GM18499 (cell line): ENCODE data around the gene PMM2.
"Not testable (repeated sequence)": the region's sequence is repeated elsewhere in the genome, so short reads cannot be mapped to it uniquely, and the experiment has no call there.

Experiments
- ATAC-seq: cut with Tn5 transposase; IDR thresholded peaks from one replicate; pipeline ENCODE4 v1.9.1; 2021; ENCODE audit warnings: moderate number of reproducible peaks; ENCODE audit not compliant: insufficient read depth, unreplicated experiment

Gene PMM2

DNA sequence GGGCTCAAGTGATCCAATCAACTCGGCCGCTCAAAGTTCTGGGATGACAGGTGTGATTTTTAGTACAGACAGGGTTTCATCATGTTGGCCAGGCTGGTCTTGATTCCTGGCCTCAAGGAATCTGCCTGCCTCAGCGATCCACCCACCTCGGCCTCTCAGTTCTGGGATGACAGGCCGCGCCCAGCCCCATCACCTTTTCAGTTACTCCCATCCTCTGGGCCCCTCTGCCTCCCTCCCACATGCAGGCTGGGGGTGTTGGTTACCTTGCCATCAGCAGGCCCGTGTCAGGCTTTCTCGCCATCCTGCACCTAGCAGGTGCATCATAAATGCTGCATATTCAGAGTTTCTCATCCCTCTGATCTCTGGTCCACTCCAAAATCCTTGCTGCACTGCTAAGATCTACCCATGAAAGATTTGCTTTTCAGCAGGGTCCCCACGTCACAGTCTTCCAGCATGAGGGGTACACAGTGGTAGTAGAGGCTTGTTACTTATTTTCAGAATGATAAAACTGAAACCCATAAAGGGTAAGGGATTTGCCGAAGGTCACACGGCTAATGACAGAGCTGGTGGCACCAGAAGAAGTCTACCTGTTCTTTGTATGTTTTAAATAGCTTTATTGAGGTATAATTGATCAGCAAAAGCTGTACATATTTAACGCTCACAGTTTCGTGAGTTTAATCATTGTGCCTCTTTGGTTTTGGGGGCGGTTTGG is 16.6 kb downstream of the PMM2 start:
- no peak for ATAC-seq

DNA sequence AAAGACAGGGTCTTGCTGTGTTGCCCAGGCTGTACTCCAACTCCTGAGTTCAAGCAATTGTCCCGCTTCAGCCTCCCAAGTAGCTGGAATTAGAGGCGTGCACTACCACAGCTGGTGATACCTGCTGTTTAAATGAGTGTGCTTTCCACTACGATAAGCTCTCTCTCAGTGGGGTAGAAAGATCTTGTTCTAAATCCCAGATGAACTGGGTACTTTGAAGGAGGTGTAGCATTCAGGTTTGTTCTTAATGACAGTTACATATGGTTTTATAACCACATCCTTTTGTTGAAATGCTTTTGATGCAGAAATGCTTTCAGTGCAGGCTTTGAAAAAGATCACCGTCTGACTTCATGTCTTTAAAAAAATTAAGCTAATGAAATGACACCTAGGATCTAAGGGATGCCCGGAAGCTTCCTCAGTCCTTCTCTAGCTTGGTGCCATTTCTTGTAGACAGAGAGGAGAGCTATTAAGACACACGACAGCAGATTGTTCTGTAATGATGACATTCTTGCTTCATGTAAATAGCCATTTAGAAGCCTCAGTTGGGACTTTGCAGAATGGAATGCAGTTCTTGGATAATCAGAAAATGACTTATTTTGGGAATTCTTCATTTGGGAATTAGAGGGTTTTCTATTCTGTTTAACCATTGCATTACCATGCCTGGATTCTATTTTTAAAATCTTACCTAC is 19.5 kb downstream of the PMM2 start:
- no peak for ATAC-seq

- ATAC-seq = no peak
These were observed 21.0 kb downstream of the PMM2 start for GRCh38 chr16:8818504-8819270.

GRCh38 chr16:8819411-8820034 is 21.9 kb downstream of the PMM2 start:
- no peak for ATAC-seq

DNA sequence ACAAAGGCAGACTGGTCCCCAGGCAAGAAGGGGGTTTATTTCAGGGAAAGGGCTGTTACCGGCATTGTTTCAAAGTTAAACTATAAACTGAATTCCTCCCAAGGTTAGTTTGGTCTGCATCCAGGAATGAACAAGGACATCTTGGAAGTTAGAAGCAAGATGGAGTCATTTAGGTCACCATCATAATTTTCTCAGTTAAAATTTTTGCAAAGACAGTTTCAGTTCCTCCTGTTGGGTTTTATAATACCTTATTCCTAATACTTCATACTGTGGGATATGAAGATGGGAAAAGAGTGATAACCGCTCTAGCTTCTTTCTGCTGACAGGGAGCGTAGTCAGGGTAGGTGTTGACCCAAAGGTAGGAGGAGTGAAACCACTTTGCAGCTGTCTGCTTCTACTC is 24.8 kb downstream of the PMM2 start:
- no peak for ATAC-seq

DNA sequence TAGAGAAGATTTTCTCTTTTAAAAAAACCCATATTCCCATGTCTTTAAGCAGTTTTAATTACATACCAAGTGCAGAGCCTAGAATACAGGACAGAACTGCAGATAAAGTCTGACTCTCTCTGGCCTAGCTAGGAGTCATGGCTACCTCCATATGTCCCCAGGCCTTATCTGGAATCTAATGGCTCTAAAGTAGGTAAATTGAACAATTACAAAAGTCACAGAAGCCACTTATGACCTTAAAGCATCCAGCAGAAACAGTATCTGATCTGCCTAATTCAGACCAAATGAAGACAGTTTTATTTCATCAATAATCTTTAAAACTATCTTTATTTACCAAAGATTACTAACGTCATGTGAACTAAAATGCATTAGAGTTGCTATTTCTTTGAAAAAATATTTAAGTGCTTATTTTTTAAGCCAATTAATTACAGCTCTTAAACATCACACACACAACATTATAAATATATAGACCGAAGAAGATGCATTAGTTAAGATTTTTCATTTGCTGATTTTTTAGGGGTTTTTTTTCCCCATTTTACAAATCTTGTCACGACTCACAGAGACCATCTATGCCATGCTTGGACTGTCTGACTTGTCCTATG is 28.7 kb downstream of the PMM2 start:
- ATAC-seq = no peak

GRCh38 chr16:8828541-8829165 is 31.0 kb downstream of the PMM2 start:
- no peak for ATAC-seq

DNA sequence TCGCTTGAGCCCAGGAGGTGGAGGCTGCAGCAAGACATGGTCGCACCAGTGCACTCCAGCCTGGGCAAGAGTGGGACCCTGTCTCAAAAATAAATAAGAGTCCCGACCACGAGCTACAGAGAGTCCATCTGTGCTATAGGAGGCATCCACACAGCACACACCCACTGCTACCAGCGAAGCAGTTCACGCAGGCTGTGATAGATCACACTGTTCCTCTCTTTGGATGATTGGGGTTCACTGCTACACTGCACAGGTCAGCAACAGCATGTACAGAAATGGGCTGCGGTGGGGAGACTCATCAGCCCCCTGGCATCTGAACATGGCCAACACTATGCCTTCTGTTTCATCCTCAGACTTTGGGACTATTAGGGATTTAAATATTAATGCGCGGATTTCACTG is 33.8 kb downstream of the PMM2 start:
- no peak for ATAC-seq

GRCh38 chr16:8831871-8832716 is 34.5 kb downstream of the PMM2 start:
- ATAC-seq = no peak

DNA sequence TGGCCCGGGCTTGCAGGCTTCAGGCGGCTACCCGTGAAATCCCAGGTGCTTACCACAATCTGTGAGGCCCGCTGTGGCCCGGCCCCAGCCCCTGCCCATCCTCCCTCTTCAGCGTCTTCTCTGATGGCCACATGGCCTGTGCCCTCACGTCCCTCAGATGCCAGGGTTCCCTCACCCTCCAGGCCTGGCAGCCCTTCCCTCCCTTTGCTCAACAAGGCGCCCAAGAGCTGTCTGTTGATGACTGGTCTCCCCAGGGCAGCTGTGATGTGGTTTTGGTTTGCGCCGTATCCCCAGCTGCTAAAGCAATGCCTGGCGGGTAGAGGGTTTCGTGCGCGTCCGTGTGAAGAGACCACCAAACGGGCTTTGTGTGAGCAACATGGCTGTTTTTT is 35.1 kb downstream of the PMM2 start:
- ATAC-seq = no peak

- not testable (repeated sequence) for ATAC-seq
These were observed 39.2 kb downstream of the PMM2 start for GRCh38 chr16:8836797-8837196.

- ATAC-seq = not testable (repeated sequence)
These were observed 40.0 kb downstream of the PMM2 start for GRCh38 chr16:8837594-8837993.

- ATAC-seq = not testable (repeated sequence)
These were observed 44.4 kb downstream of the PMM2 start for GRCh38 chr16:8842016-8842415.

GRCh38 chr16:8843296-8843695 is 45.7 kb downstream of the PMM2 start:
- not testable (repeated sequence) for ATAC-seq

GRCh38 chr16:8845699-8846298 is 48.2 kb downstream of the PMM2 start:
- ATAC-seq = no peak

GRCh38 chr16:8846401-8846932 is 48.8 kb downstream of the PMM2 start:
- ATAC-seq = no peak

GRCh38 chr16:8847145-8847544 is 49.5 kb downstream of the PMM2 start:
- ATAC-seq = no peak

- ATAC-seq = no peak
These were observed 50.0 kb downstream of the PMM2 start for GRCh38 chr16:8847623-8848022.
